IMR-90 (cell line): ENCODE data around the gene LANCL1. TPM values are rescaled to one million over a fixed set of nuclear protein-coding genes. Genes with fewer than 3 reads are reported as not detected.

Experiments used
- ATAC-seq: fragments of 200-7000 bp; cut with Tn5 transposase; 2 replicates; pipeline ENCODE4 v1.9.1; 2020; ENCODE audit warnings: low read depth, mild to moderate bottlenecking, moderate library complexity
- BruUV-seq: library from RNA; stranded (reverse); fragments of 400-500 nt; replicated peaks from 2 replicates; lab custom pipeline; 2021; lab: Mats Ljungman, UMichigan
- CTCF ChIA-PET: fragments of 300-600 bp; formaldehyde crosslinking; extraction: SDS; loops from one replicate; lab custom pipeline; 2021; ENCODE audit warnings: antibody characterized with exemption; lab: Yijun Ruan, JAX
- POLR2A ChIA-PET: fragments of 300-600 bp; sonication (Branson Sonifier 250); formaldehyde crosslinking; loops from one replicate; lab custom pipeline; 2022; ENCODE audit warnings: antibody characterized with exemption; ENCODE audit not compliant: unreplicated experiment; lab: Charles Lee
- DNase-seq: peaks from one replicate; pipeline ENCODE4 v3.0.0; 2013
- H2AFZ ChIP-seq: replicated peaks from 2 replicates; pipeline ENCODE3; 2013; ENCODE audit warnings: low read length, mild to moderate bottlenecking; ENCODE audit not compliant: poor library complexity
- H2AK5ac ChIP-seq: 2 replicates; pipeline ENCODE4 v1.6.1; 2013; ENCODE audit warnings: low read depth, low read length, inconsistent platforms
- H2AK9ac ChIP-seq: replicated peaks from 2 replicates; pipeline ENCODE3; 2013; ENCODE audit warnings: mild to moderate bottlenecking, low read depth, low read length, moderate library complexity; ENCODE audit not compliant: poor library complexity
- H2BK120ac ChIP-seq: 2 replicates; pipeline ENCODE4 v1.6.1; 2013; ENCODE audit warnings: low read depth, low read length, inconsistent platforms
- H2BK15ac ChIP-seq: 3 replicates; pipeline ENCODE4 v1.6.1; 2013; ENCODE audit warnings: low read depth, low read length, inconsistent platforms
- H2BK20ac ChIP-seq: 2 replicates; pipeline ENCODE4 v1.6.1; 2013; ENCODE audit warnings: low read depth, mild to moderate bottlenecking, inconsistent platforms, low read length, moderate library complexity
- H2BK5ac ChIP-seq: 2 replicates; pipeline ENCODE4 v1.6.1; 2013; ENCODE audit warnings: mild to moderate bottlenecking, low read depth, low read length, inconsistent platforms; ENCODE audit not compliant: poor library complexity, severe bottlenecking
- H3K14ac ChIP-seq: replicated peaks from 2 replicates; pipeline ENCODE4 v1.6.1; 2013; ENCODE audit warnings: low read depth, low read length, inconsistent platforms
- H3K18ac ChIP-seq: 2 replicates; pipeline ENCODE4 v1.6.1; 2013; ENCODE audit warnings: low read depth, low read length, control low read depth
- H3K23ac ChIP-seq: 2 replicates; pipeline ENCODE4 v1.6.1; 2013; ENCODE audit warnings: low read depth, low read length, inconsistent platforms
- H3K27ac ChIP-seq: 2 replicates; pipeline ENCODE4 v1.5.1; 2013; ENCODE audit warnings: mild to moderate bottlenecking, control low read depth, low read length; ENCODE audit not compliant: insufficient read depth
- H3K27me3 ChIP-seq: 2 replicates; pipeline ENCODE4 v1.6.1; 2013; ENCODE audit warnings: low read length; ENCODE audit not compliant: control insufficient read depth, insufficient read depth
- H3K36me3 ChIP-seq: 2 replicates; pipeline ENCODE4 v1.6.1; 2013; ENCODE audit warnings: low read length, mixed read lengths; ENCODE audit not compliant: control insufficient read depth, insufficient read depth
- H3K4ac ChIP-seq: 2 replicates; pipeline ENCODE4 v1.6.1; 2013; ENCODE audit warnings: low read depth, low read length, inconsistent platforms
- H3K4me1 ChIP-seq: 2 replicates; pipeline ENCODE4 v1.6.1; 2013; ENCODE audit warnings: low read length, mixed read lengths; ENCODE audit not compliant: control insufficient read depth, insufficient read depth
- H3K4me2 ChIP-seq: 2 replicates; pipeline ENCODE4 v1.6.1; 2013; ENCODE audit warnings: low read depth, mild to moderate bottlenecking, control low read depth, low read length, moderate library complexity
- H3K4me3 ChIP-seq: 2 replicates; pipeline ENCODE4 v1.5.1; 2013; ENCODE audit warnings: low read depth, mild to moderate bottlenecking, control low read depth, low read length, moderate library complexity; ENCODE audit not compliant: insufficient read depth
- H3K56ac ChIP-seq: 2 replicates; pipeline ENCODE4 v1.6.1; 2013; ENCODE audit warnings: low read length, inconsistent platforms; ENCODE audit not compliant: insufficient read depth; ENCODE audit errors: extremely low read depth
- H3K79me1 ChIP-seq, 2 experiments: 2 replicates each; pipeline ENCODE4 v1.6.1; 2013; ENCODE audit warnings: low read length in 2 of 2, inconsistent platforms in 1 of 2, low read depth in 1 of 2
- H3K9ac ChIP-seq: 2 replicates; pipeline ENCODE4 v1.6.1; 2013; ENCODE audit warnings: low read depth, low read length, control low read depth
- H3K9me1 ChIP-seq: 2 replicates; pipeline ENCODE4 v1.6.1; 2013; ENCODE audit warnings: low read length, inconsistent platforms; ENCODE audit not compliant: insufficient read depth
- H3K9me3 ChIP-seq: 2 replicates; pipeline ENCODE4 v1.6.1; 2013; ENCODE audit warnings: low read length; ENCODE audit not compliant: control insufficient read depth, insufficient read depth
- H4K20me1 ChIP-seq: 2 replicates; pipeline ENCODE4 v1.6.1; 2013; ENCODE audit warnings: low read length, inconsistent platforms; ENCODE audit not compliant: insufficient read depth
- H4K5ac ChIP-seq: 2 replicates; pipeline ENCODE4 v1.6.1; 2013; ENCODE audit warnings: mild to moderate bottlenecking, low read depth, low read length, control low read depth
- H4K8ac ChIP-seq, 2 experiments: 2 replicates each; pipeline ENCODE4 v1.6.1; 2013; ENCODE audit warnings: low read depth in 2 of 2, low read length in 2 of 2, control low read depth in 1 of 2, inconsistent platforms in 1 of 2
- H4K91ac ChIP-seq: 2 replicates; pipeline ENCODE4 v1.6.1; 2013; ENCODE audit warnings: low read depth, low read length, inconsistent platforms; ENCODE audit not compliant: insufficient read depth
- BHLHE40 ChIP-seq: fragments of 150-350 bp; IDR thresholded peaks from 2 replicates; pipeline ENCODE4 v1.6.1; 2016; ENCODE audit warnings: mild to moderate bottlenecking, low read depth, low read length
- CEBPB ChIP-seq: IDR thresholded peaks from 2 replicates; pipeline ENCODE4 v1.6.1; 2012; ENCODE audit warnings: low read depth, low read length, improper control_type of control experiment
- CHD1 ChIP-seq: IDR thresholded peaks from 2 replicates; pipeline ENCODE4 v1.6.1; 2012; ENCODE audit warnings: low read depth, low read length, improper control_type of control experiment
- CTCF ChIP-seq: conservative IDR thresholded peaks from 2 replicates; pipeline ENCODE4 v1.5.1; 2012; ENCODE audit warnings: mild to moderate bottlenecking, low read depth, low read length, improper control_type of control experiment
- ELK1 ChIP-seq: fragments of 150-350 bp; IDR thresholded peaks from 2 replicates; pipeline ENCODE4 v1.6.1; 2016; ENCODE audit warnings: low read depth, mild to moderate bottlenecking, low read length, moderate library complexity, borderline replicate concordance
- FOS ChIP-seq: fragments of 150-350 bp; IDR thresholded peaks from 2 replicates; pipeline ENCODE4 v1.6.1; 2016; ENCODE audit warnings: low read depth, low read length
- MAFK ChIP-seq: IDR thresholded peaks from 2 replicates; pipeline ENCODE4 v1.6.1; 2012; ENCODE audit warnings: low read depth, low read length, improper control_type of control experiment
- MAZ ChIP-seq: IDR thresholded peaks from 2 replicates; pipeline ENCODE4 v1.6.1; 2012; ENCODE audit warnings: low read depth, mild to moderate bottlenecking, low read length, improper control_type of control experiment, moderate library complexity, borderline replicate concordance
- MXI1 ChIP-seq: IDR thresholded peaks from 2 replicates; pipeline ENCODE4 v1.6.1; 2012; ENCODE audit warnings: low read depth, mild to moderate bottlenecking, low read length, moderate library complexity, borderline replicate concordance
- NFE2L2 ChIP-seq: fragments of 150-350 bp; IDR thresholded peaks from 2 replicates; pipeline ENCODE4 v1.6.1; 2016; ENCODE audit warnings: low read depth, mild to moderate bottlenecking, low read length
- POLR2A ChIP-seq: IDR thresholded peaks from 2 replicates; pipeline ENCODE4 v1.6.1; 2012; ENCODE audit warnings: mild to moderate bottlenecking, low read depth, low read length
- RAD21 ChIP-seq: IDR thresholded peaks from 2 replicates; pipeline ENCODE4 v1.6.1; 2012; ENCODE audit warnings: low read length, improper control_type of control experiment
- RCOR1 ChIP-seq: IDR thresholded peaks from 2 replicates; pipeline ENCODE4 v1.6.1; 2012; ENCODE audit warnings: mild to moderate bottlenecking, low read length, improper control_type of control experiment; ENCODE audit not compliant: insufficient replicate concordance
- RFX5 ChIP-seq: IDR thresholded peaks from 2 replicates; pipeline ENCODE4 v1.8.0; 2012; ENCODE audit warnings: low read depth, mild to moderate bottlenecking, low read length, moderate library complexity
- SMC3 ChIP-seq: fragments of 150-350 bp; IDR thresholded peaks from 2 replicates; pipeline ENCODE4 v1.6.1; 2016; ENCODE audit warnings: low read depth, mild to moderate bottlenecking, antibody characterized with exemption, low read length, moderate library complexity
- USF2 ChIP-seq: fragments of 150-350 bp; IDR thresholded peaks from 2 replicates; pipeline ENCODE4 v1.6.1; 2017; ENCODE audit warnings: mild to moderate bottlenecking, antibody characterized with exemption, low read length, low read depth
- WGBS, 2 experiments: methylation state at CpG; one replicate each; pipeline versions ENCODE4 v1.1.5 to v1.1.7; 2013; ENCODE audit warnings: missing lambda C conversion rate in 2 of 2; ENCODE audit not compliant: insufficient read length in 1 of 2; ENCODE audit errors: extremely low coverage in 2 of 2; 5-methylcytosine and 5-hydroxymethylcytosine counted together
- dilution Hi-C: fragments of 300-500 bp; cut with HindIII; formaldehyde crosslinking; loops from one replicate; pipeline ENCODE4 v1.14.3; 2018; ENCODE audit warnings: low sequenced_read_pairs; ENCODE audit not compliant: unreplicated experiment
- in situ Hi-C: fragments of 300-500 bp; cut with MboI; formaldehyde crosslinking; loops from 3 replicates; pipeline ENCODE4 v1.14.3; 2019; ENCODE audit warnings: low sequenced_read_pairs, inconsistent platforms, mixed read lengths
- intact Hi-C: fragments of 100-400 bp; cut with micrococcal nuclease; formaldehyde crosslinking; loops from 2 replicates; pipeline ENCODE4 v1.10.0; 2022
- polyA plus RNA-seq, 3 experiments: library from polyadenylated mRNA; depleted of rRNA; stranded (reverse); fragments of >200 nt; gene quantifications; 2 replicates each; pipeline ENCODE4 v1.2.3, GENCODE V29; 2012; ENCODE audit warnings: low replicate concordance in 1 of 3
- total RNA-seq: library from RNA; depleted of rRNA; stranded (reverse); fragments of >200 nt; gene quantifications from 2 replicates; pipeline ENCODE4 v1.2.3, GENCODE V29; 2012

Gene LANCL1
- total and polyA plus RNA-seq, 2 of the 4 experiments (the other 2 are of a cell fraction): 29.7 to 53.8 TPM

- 67% methylated on average over 1 of the region's 3 CpGs; no CpG with 5 or more reads in 1 of the 2 experiments for WGBS, 2 experiments
- Histone ChIP-seq H3K79me1 (no peaks in the 10 kb centered on the region), H2AFZ (no peak overlapping the region), H4K8ac (no peak overlapping the region), H4K20me1 (no peaks in the 10 kb centered on the region), H2BK20ac (no peak overlapping the region), H3K9me3 (no peaks in the 10 kb centered on the region), H2AK5ac (no peak overlapping the region), H2BK120ac (no peak overlapping the region), H3K4me3 (no peak overlapping the region), H3K4me2 (no peak overlapping the region), H2AK9ac (no peak overlapping the region), H3K4ac (no peak overlapping the region), H4K91ac (no peak overlapping the region), H4K5ac (no peak overlapping the region), H3K4me1 (no peaks in the 10 kb centered on the region), H3K9me1 (no peaks in the 10 kb centered on the region), H2BK15ac (no peak overlapping the region), H3K27me3 (no peaks in the 10 kb centered on the region), H3K56ac (no peak overlapping the region), H3K14ac (no peak overlapping the region), H3K23ac (no peak overlapping the region), H3K27ac (no peak overlapping the region), H3K9ac (no peak overlapping the region), H3K36me3 (no peaks in the 10 kb centered on the region), H2BK5ac (no peak overlapping the region), H3K18ac (no peak overlapping the region)
- in situ Hi-C loops: no loop called here
- ATAC-seq (no peak; the same call in 1 of the 2 replicates), DNase-seq (peak; percentile 16)
- no TSS peak for BruUV-seq
- TF ChIP-seq CEBPB (no peak), FOS (no peak), USF2 (no peak), MAFK (no peak), ELK1 (no peak), CHD1 (no peak), MAZ (no peak), RFX5 (no peak), POLR2A (no peak), BHLHE40 (no peak), NFE2L2 (no peak), SMC3 (no peak), RAD21 (no peak), MXI1 (no peak), CTCF (no peak), RCOR1 (no peak)
- ChIA-PET CTCF (no interaction called here), POLR2A (no interaction called here)
- intact Hi-C loops: no loop called here
- dilution Hi-C loops: no loop called here
Measured at GRCh38 chr2:210421916-210422315, 54.6 kb downstream of the LANCL1 start.
